Measurements from ENCODE around the gene NLGN4Y. TPM values are rescaled to one million over a fixed set of nuclear protein-coding genes. Genes with fewer than 3 reads are reported as not detected.

NLGN4Y gene
- total RNA-seq, 1 donor from 2014 or later, result not detected

DNA sequence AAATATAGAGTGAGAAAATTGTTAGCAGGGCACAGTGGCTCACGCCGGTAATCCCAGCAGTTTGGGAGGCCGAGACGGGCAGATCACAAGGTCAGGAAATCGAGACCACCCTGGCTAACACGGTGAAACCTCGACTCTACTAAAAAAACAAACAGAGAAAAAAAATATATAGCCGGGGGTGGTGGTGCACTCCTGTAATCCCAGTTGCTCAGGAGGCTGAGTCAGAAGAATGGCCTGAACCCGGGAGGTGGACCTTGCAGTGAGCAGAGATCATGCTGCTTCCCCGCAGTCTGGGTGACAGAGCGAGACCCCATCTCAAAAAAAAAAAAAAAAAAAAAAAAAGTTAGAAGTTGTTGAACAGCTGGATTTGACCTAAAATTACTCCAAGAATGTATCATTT is 269.3 kb downstream of the NLGN4Y start:
- Mint-ChIP-seq H3K4me1 (no peaks in the 10 kb centered on the region), H3K4me3 (no peak overlapping the region), H3K9me3 (no peaks in the 10 kb centered on the region), H3K27ac (no peak overlapping the region), H3K36me3 (no peaks in the 10 kb centered on the region), H3K27me3 (ENCODE audit: low read depth) (no peaks in the 10 kb centered on the region)
- DNase-seq (ENCODE audit: low spot score in 2 of 2, unreplicated experiment in 2 of 2), result no peak
- no peak for TF ChIP-seq CTCF (IDR thresholded peaks at IDR 0.05; ENCODE audit: unreplicated experiment)

- Mint-ChIP-seq H3K9me3 (no peaks in the 10 kb centered on the region), H3K4me1 (no peaks in the 10 kb centered on the region)
- TF ChIP-seq CTCF (IDR thresholded peaks at IDR 0.05; ENCODE audit: unreplicated experiment), result no peak
Measured at GRCh38 chrY:14798010-14798409, 273.7 kb downstream of the NLGN4Y start.

DNA sequence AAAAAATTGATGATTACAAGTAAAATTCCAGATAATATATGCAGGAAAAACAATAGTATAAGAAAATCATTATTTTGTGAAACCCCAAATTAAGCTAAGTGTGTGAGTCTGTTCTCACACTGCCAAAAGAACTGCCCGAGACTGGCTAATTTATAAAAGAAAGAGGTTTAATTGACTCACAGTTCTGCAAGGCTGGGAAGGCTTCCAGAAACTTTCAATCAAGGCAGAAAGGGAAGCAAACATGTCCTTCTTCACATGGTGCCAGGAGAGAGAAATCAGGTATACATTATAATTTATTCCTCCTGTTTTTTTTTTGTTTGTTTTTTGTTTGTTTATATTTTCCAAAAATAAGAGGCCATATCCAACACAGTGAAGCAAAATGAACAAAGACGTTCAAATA is 276.8 kb downstream of the NLGN4Y start:
- Mint-ChIP-seq H3K4me1 (no peaks in the 10 kb centered on the region), H3K9me3 (no peaks in the 10 kb centered on the region), H3K27ac (no peak overlapping the region), H3K27me3 (ENCODE audit: low read depth) (no peaks in the 10 kb centered on the region), H3K4me3 (no peak overlapping the region), H3K36me3 (no peaks in the 10 kb centered on the region)
- no peak for TF ChIP-seq CTCF (IDR thresholded peaks at IDR 0.05; ENCODE audit: unreplicated experiment)
- DNase-seq (ENCODE audit: low spot score in 2 of 2, unreplicated experiment in 2 of 2), result no peak

More at GRCh38 chrY:14798010-14798409, 273.7 kb downstream of the NLGN4Y start:
- Mint-ChIP-seq H3K27ac (no peak overlapping the region), H3K27me3 (ENCODE audit: low read depth) (no peaks in the 10 kb centered on the region), H3K4me3 (no peak overlapping the region), H3K36me3 (no peaks in the 10 kb centered on the region)
- DNase-seq (ENCODE audit: low spot score in 2 of 2, unreplicated experiment in 2 of 2), result no peak

DNA sequence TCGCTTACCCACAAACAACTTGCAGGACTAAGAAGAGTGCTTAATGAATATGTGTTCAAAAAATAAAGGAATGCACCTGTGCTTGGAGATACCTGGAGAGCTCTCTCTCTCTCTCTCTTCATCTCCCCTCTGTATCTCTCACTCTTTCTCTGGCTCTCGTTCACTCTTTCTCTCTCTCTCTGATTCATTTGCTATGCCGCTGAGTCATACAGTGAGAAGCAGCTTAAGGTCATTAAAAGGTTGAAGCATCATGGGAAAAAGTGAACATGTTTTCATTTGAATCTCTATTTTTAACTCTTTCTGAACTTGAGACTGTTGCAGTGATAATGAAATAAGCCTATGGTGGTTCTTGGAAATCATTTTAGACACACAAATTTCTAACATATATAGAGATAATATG is 277.8 kb downstream of the NLGN4Y start:
- H3K4me3 Mint-ChIP-seq, result no peak overlapping the region
- H3K36me3 Mint-ChIP-seq, result no peaks in the 10 kb centered on the region
- H3K4me1 Mint-ChIP-seq, result no peaks in the 10 kb centered on the region
- no peaks in the 10 kb centered on the region for H3K9me3 Mint-ChIP-seq
- H3K27ac Mint-ChIP-seq, result no peak overlapping the region
- H3K27me3 Mint-ChIP-seq (ENCODE audit: low read depth), result no peaks in the 10 kb centered on the region
- DNase-seq (ENCODE audit: low spot score in 2 of 2, unreplicated experiment in 2 of 2), result no peak
- TF ChIP-seq CTCF (IDR thresholded peaks at IDR 0.05; ENCODE audit: unreplicated experiment), result no peak

GRCh38 chrY:14804041-14804440 is 279.7 kb downstream of the NLGN4Y start:
- Mint-ChIP-seq H3K9me3 (no peaks in the 10 kb centered on the region), H3K4me3 (no peak overlapping the region), H3K4me1 (no peaks in the 10 kb centered on the region), H3K27ac (no peak overlapping the region), H3K27me3 (ENCODE audit: low read depth) (no peaks in the 10 kb centered on the region), H3K36me3 (no peaks in the 10 kb centered on the region)
- DNase-seq (ENCODE audit: low spot score in 2 of 2, unreplicated experiment in 2 of 2), result no peak
- no peak for TF ChIP-seq CTCF (IDR thresholded peaks at IDR 0.05; ENCODE audit: unreplicated experiment)

DNA sequence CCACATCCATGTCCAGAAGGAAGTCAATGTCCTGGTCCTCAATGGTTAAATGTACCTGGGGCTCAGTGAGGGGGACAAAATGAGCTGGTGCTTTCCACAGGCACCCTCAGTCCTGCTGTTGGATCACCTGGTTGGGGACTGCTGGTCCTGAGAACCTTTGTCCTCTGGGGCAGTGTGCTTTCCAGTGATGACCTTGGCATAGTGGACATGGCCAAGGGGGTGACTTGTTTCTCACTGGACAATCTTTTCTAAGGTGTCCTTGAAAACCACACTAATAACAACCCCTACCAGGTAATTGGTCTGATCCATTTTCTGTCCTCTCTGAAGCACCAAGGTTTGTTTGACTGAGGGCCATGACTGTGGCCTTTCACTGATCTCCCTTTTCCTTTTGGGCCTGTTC is 294.1 kb downstream of the NLGN4Y start:
- no peak for TF ChIP-seq CTCF (IDR thresholded peaks at IDR 0.05; ENCODE audit: unreplicated experiment)
- H3K27ac Mint-ChIP-seq, result no peak overlapping the region
- H3K27me3 Mint-ChIP-seq (ENCODE audit: low read depth), result no peaks in the 10 kb centered on the region
- no peak for DNase-seq (ENCODE audit: low spot score in 2 of 2, unreplicated experiment in 2 of 2)
- no peaks in the 10 kb centered on the region for H3K36me3 Mint-ChIP-seq
- H3K9me3 Mint-ChIP-seq, result no peaks in the 10 kb centered on the region
- no peaks in the 10 kb centered on the region for H3K4me1 Mint-ChIP-seq
- no peak overlapping the region for H3K4me3 Mint-ChIP-seq

Measured in mesothelial cell of epicardium (in vitro differentiated cells).